Measurements from ENCODE around the gene FNDC5.

Gene FNDC5

GRCh38 chr1:32861904-32862695 is 8.6 kb downstream of the FNDC5 start:
- no peak overlapping the region for H3K27ac ChIP-seq
- TF ChIP-seq CTCF (IDR thresholded peaks at IDR 0.05): no peak
- TF ChIP-seq ZFX (IDR thresholded peaks at IDR 0.05; ENCODE audit: borderline replicate concordance): no peak

DNA sequence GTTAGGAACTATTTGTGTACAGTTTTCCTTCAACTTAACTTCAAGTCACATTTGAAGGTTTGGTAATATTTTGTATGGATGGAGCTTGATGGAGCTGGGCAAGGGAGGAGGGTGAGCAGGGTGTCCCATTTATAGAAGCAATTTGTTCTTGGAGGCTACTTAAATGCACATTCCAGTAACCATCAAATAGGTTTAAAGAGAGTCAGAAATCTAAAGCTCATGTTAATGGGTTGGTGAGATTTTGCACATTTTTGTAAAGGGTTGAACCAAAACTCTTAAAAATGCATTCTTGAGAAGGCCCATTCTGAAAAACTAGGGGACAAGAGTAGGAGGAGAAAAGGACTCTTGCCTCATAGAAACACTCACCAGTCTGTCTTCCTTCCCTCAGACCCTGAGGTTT is 10.1 kb downstream of the FNDC5 start:
- no peak overlapping the region for H3K27ac ChIP-seq

DNA sequence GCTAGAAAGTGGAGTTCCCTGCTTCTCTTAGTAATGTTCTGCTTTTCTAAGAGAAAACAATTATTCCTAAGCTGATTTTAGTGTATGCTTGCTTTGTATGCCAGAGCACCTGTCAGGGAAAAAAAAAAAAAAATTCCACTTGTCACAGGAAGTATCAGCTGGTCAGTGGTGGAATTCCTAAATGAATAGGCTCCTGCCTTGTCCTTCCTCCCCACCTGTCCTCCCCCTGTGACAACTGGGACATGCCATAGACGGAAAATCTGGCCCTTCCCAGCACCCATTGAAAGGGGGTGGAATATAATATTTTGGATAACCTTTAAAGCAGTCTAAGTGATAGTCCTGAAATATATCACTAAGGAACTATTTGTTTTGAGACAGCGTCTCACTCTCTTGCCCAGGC is 10.8 kb downstream of the FNDC5 start:
- TF ChIP-seq ZFX (IDR thresholded peaks at IDR 0.05; ENCODE audit: borderline replicate concordance) (no peak), CTCF (IDR thresholded peaks at IDR 0.05) (no peak)
- H3K27ac ChIP-seq: no peak overlapping the region

More for the DNA sequence above, 10.1 kb downstream of the FNDC5 start:
- no peak for TF ChIP-seq CTCF (IDR thresholded peaks at IDR 0.05)
- TF ChIP-seq ZFX (IDR thresholded peaks at IDR 0.05; ENCODE audit: borderline replicate concordance): no peak

- no peak overlapping the region for H3K27ac ChIP-seq
- no peak for TF ChIP-seq CTCF (IDR thresholded peaks at IDR 0.05)
- TF ChIP-seq ZFX (IDR thresholded peaks at IDR 0.05; ENCODE audit: borderline replicate concordance): no peak
Observed at GRCh38 chr1:32858791-32859190, 11.9 kb downstream of the FNDC5 start.

DNA sequence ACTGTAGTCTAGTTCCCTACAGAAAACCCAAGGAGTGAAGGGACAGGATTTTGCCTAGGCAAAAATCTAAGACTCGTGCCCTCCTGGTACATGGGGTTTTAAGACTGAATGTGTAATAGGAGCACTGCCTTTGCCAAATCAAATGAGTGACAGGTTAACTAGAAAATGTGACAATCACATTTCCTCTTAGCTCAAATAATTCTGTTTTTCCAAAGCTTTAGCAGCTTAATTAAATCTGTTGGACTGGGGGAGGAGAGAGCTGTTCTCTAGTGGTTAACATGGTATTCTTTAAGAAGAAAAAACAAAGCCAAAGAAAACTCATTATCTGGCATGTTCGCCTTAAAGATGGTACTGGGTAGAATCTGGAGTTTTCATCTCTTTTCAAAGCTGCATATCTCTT is 12.6 kb downstream of the FNDC5 start:
- no peak for TF ChIP-seq ZFX (IDR thresholded peaks at IDR 0.05; ENCODE audit: borderline replicate concordance)
- no peak for TF ChIP-seq CTCF (IDR thresholded peaks at IDR 0.05)
- H3K27ac ChIP-seq: no peak overlapping the region

DNA sequence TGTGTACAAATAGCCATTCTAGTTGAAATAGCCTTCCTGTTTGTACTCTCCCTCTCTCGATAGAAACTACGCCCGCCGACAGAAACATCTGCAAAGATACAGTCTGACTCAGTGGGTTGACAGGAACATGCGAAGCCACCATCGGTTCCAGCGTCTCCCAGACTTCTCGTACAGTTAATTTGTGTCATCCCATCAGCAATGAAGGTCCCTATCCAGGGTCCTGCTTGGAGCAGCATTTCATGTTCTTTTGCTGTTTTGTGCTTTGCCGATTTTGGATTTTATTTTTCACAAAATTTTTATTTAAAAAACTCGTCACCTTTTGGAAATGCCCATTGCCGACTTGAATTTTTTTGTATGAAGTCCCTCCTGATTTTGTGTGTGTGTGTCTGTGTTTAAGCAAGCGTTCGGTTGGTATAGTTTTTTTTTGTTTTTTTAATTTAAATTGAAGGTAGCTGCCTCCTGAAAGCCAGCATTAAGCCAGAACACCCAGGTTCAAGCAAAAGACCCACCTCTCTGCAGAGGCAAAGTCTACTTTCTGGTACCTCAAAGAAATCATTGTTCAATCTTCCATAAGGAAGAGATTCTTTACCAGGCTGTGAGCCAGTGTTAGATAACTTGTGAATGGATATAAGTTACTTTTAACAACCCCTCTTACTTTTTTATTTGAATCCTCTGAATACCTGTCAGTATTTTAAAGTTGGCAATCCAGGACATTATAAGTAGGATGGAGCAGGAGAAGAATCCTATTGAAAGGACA is 14.7 kb downstream of the FNDC5 start:
- H3K27ac ChIP-seq: no peak overlapping the region
- no peak for TF ChIP-seq CTCF (IDR thresholded peaks at IDR 0.05)
- TF ChIP-seq ZFX (IDR thresholded peaks at IDR 0.05; ENCODE audit: borderline replicate concordance): no peak
